Subcutaneous adipose tissue (tissue), 4 donors: ENCODE data around the gene PCDHGC3. TPM values are rescaled to one million over a fixed set of nuclear protein-coding genes. Genes with fewer than 3 reads are reported as not detected.

Experiments
- total RNA-seq, 4 donors: library from RNA; depleted of rRNA; stranded (reverse); fragments of >200 nt; gene quantifications; one replicate each; pipeline ENCODE4 v1.1.0, GENCODE V29; 2016
- TF ChIP-seq, protein P1 (sequence below): fragments of 450-650 bp; IDR thresholded peaks from one replicate; pipeline ENCODE4 v1.5.1; 2016; ENCODE audit warnings: low read depth, mild to moderate bottlenecking, control low read depth, antibody characterized with exemption, moderate library complexity

The PCDHGC3 gene
- total RNA-seq, 4 donors from 2014 or later, result 16.5 to 35.4 (median 30.4) TPM

DNA sequence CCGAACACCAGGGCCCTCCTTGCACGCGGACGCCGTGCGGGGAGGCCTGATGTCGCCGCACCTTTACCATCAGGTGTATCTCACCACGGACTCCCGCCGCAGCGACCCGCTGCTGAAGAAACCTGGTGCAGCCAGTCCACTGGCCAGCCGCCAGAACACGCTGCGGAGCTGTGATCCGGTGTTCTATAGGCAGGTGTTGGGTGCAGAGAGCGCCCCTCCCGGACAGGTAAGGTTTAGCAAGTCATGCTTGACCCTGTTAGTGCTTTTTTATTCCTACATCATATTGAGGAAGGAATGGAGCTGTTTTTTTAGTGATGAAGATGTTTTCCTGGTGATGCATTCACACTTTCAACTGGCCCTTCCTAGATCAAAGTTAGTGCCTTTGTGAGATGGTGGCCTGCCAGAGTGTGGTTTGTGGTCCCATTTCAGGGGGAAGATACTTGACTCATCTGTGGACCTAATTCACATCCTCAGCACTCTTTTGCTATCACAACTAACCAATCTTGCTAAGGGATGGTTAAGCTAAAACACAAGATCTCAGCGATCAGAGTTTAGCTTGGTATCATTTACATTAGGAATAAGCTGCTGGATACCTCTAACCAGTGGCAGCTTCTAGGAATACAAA lies 2.7 kb downstream of the PCDHGC3 start:
- TF ChIP-seq, protein P1, sequence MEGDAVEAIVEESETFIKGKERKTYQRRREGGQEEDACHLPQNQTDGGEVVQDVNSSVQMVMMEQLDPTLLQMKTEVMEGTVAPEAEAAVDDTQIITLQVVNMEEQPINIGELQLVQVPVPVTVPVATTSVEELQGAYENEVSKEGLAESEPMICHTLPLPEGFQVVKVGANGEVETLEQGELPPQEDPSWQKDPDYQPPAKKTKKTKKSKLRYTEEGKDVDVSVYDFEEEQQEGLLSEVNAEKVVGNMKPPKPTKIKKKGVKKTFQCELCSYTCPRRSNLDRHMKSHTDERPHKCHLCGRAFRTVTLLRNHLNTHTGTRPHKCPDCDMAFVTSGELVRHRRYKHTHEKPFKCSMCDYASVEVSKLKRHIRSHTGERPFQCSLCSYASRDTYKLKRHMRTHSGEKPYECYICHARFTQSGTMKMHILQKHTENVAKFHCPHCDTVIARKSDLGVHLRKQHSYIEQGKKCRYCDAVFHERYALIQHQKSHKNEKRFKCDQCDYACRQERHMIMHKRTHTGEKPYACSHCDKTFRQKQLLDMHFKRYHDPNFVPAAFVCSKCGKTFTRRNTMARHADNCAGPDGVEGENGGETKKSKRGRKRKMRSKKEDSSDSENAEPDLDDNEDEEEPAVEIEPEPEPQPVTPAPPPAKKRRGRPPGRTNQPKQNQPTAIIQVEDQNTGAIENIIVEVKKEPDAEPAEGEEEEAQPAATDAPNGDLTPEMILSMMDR, result no peak

DNA sequence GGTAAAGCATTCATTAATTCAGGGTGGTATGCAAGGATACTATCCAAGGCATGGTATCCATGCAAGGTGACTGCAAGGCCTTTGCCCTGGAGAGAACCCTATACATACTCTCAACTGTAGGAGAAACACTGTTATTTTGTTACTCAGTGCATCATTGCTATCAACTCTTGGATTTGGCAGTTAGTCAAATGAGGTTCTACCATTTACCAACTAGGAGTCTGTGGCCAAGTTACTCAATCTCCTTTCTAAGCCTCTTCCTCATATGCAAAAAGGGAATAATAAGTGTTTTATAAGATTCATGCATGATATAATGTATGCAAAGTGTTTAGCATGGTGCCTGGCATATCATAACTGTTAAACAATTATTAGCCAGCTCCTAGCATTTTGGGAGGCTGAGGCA lies 4.0 kb downstream of the PCDHGC3 start:
- TF ChIP-seq, protein P1, result no peak

DNA sequence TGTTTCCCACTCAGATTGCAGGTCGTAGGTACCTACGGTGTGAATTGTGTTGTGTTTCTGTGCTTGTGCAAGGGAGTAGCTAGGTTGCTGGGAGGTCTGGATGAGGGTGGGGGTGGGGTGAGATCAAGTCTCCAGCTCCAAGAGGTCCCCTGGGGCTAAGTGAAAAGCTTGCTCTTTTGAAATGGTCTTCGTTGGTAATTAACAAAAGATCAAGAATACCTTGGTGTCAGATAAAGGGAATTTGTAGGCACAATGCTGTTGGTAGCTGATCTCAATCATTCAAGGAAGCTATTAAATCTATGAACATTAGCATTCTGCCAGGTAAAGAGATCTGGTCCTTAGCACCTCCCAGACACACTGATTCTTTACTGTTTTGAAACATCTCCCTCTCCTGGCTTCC lies 8.1 kb downstream of the PCDHGC3 start:
- TF ChIP-seq, protein P1, result no peak

DNA sequence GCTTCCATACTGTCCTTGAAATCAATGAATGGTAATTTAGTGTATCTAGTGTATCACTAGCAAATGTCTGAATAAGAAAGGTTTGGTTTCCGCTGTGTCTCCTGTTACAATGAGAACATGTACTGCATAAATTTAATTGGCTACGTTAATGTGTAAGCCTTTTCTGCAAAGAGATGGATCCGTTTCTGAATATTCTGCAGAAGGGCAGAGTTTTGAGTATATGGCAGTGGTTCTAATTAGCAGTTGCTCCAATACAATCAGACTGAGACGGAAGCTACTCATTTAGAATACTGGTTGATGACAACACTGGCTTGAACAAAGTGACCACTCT lies 8.5 kb downstream of the PCDHGC3 start:
- TF ChIP-seq, protein P1, result no peak

DNA sequence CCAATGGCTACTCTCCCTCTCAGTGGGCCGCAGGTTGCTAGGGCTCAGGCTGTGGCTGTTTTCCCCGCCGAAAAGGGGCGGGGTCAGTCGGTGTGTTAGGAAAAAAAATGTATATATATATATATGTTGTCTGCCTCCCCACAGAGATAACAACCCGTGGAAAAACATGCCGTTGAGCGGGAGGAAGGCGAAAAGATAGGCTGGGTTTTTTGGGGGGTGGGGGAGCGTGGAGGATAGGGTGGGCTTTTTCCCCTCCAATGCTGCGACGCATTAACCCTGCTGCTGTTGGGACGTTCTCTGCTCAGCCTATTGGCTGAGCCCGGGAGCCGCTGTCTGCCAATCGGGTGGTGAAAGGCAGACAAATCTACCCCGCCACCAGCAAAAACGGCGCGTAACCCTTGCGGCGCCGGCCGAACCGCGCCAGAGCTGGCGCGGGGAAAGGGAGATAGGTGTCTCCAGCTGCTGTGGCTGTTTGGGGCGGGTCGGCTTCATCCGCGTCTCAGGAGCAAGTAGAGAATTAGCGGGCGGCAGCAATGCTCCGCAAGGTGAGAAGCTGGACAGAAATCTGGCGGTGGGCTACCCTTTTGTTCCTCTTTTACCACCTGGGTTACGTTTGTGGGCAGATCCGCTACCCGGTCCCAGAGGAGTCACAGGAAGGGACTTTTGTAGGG lies 9.0 kb downstream of the PCDHGC3 start, which contains the start of gene PCDHGC4:
Gene PCDHGC4, plus strand, starts transcription at position 390 of the 671 bp plus-strand sequence. Its CDS starts 144 bp downstream, at position 534.
- TF ChIP-seq, protein P1, result no peak

DNA sequence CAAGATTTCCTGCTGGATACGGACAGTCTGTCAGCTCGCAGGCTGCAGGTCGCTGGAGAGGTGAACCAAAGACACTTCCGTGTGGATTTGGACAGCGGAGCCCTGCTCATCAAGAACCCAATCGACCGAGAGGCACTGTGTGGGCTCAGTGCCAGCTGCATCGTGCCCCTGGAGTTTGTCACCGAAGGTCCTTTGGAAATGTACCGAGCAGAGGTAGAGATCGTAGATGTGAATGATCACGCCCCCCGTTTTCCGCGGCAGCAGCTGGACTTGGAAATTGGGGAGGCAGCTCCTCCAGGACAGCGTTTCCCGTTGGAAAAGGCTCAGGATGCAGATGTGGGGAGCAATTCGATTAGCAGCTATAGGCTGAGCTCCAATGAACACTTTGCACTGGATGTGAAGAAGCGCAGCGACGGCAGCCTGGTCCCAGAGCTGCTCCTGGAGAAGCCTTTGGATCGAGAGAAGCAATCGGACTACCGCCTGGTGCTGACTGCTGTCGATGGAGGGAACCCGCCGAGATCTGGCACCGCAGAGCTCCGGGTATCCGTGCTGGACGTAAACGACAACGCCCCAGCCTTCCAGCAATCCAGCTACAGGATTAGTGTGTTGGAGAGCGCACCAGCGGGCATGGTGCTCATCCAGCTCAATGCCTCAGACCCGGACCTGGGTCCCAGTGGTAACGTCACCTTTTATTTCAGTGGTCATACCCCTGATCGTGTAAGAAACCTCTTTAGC lies 9.7 kb downstream of the PCDHGC3 start:
- TF ChIP-seq, protein P1, result no peak

DNA sequence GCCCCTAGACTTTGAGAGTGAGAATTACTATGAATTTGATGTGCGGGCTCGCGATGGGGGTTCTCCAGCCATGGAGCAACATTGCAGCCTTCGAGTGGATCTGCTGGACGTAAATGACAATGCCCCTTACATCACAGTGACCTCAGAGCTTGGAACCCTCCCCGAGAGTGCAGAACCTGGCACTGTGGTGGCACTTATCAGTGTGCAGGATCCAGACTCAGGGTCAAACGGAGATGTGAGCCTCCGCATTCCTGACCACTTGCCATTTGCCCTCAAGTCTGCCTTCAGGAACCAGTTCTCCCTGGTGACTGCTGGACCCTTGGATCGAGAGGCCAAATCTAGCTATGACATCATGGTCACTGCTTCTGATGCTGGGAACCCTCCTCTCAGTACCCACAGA lies 10.3 kb downstream of the PCDHGC3 start:
- TF ChIP-seq, protein P1, result no peak
